GM18909 (cell line): ENCODE data around the gene CARF.
"Not testable (repeated sequence)": the region's sequence is repeated elsewhere in the genome, so short reads cannot be mapped to it uniquely, and the experiment has no call there.

ENCODE experiments used
- ATAC-seq: cut with Tn5 transposase; IDR thresholded peaks from one replicate; pipeline ENCODE4 v1.9.1; 2021; ENCODE audit warnings: mild to moderate bottlenecking; ENCODE audit not compliant: unreplicated experiment, poor library complexity

CARF gene

GRCh38 chr2:202911512-202912341 is at the start of gene CARF, which contains the start of gene WDR12:
CARF (plus strand) TSS chr2:202912275; CDS start chr2:202941903, 29,628 bp downstream.
WDR12 (minus strand) TSS chr2:202911673; CDS start chr2:202911476, 197 bp downstream.
- peak; percentile 80 for ATAC-seq

- peak; percentile 75 for ATAC-seq
These were observed 41.4 kb upstream of the CARF start for GRCh38 chr2:202870431-202871299.

GRCh38 chr2:202871300-202872141 is 40.6 kb upstream of the CARF start, which contains the start of gene ICA1L:
ICA1L (minus strand) TSS chr2:202871766; CDS start chr2:202829009, 42,757 bp downstream.
- peak; percentile 59 for ATAC-seq

- ATAC-seq: no peak
These were observed 34.4 kb upstream of the CARF start for GRCh38 chr2:202877699-202878098.

GRCh38 chr2:202881570-202881969 is 30.5 kb upstream of the CARF start:
- ATAC-seq: no peak

GRCh38 chr2:202883987-202884675 is 27.9 kb upstream of the CARF start:
- no peak for ATAC-seq

GRCh38 chr2:202885190-202885589 is 26.9 kb upstream of the CARF start:
- no peak for ATAC-seq

GRCh38 chr2:202905507-202905906 is 6.6 kb upstream of the CARF start:
- not testable (repeated sequence) for ATAC-seq

GRCh38 chr2:202908186-202908585 is 3.9 kb upstream of the CARF start:
- ATAC-seq: no peak

- no peak for ATAC-seq
These were observed 2.5 kb upstream of the CARF start for GRCh38 chr2:202909394-202910192.

GRCh38 chr2:202910250-202910649 is 1.8 kb upstream of the CARF start:
- ATAC-seq: not testable (repeated sequence)

GRCh38 chr2:202910698-202911097 is 1.4 kb upstream of the CARF start:
- no peak for ATAC-seq

- peak; percentile 17 for ATAC-seq
These were observed 918 bp upstream of the CARF start for GRCh38 chr2:202911203-202911511.

GRCh38 chr2:202912342-202913201 is 497 bp downstream of the CARF start:
- ATAC-seq: peak; percentile 64

- ATAC-seq: no peak
These were observed 6.8 kb downstream of the CARF start for GRCh38 chr2:202918860-202919259.

- no peak for ATAC-seq
These were observed 20.5 kb downstream of the CARF start for GRCh38 chr2:202932425-202933138.

GRCh38 chr2:202933139-202933510 is 21.1 kb downstream of the CARF start:
- no peak for ATAC-seq
